HG02623 (cell line): Measurements from ENCODE around the gene STRN3.
A peak's percentile ranks its signal among the peaks of the same experiment; 100 is the strongest.
"Not testable (repeated sequence)": the region's sequence is repeated elsewhere in the genome, so short reads cannot be mapped to it uniquely, and the experiment has no call there.

Experiments
- ATAC-seq: cut with Tn5 transposase; IDR thresholded peaks from one replicate; pipeline ENCODE4 v1.9.1; 2021; ENCODE audit warnings: moderate library complexity; ENCODE audit not compliant: unreplicated experiment

The STRN3 gene

GRCh38 chr14:30972882-30973582 lies 53.1 kb downstream of the STRN3 start:
- ATAC-seq, result no peak

GRCh38 chr14:30972036-30972732 lies 54.0 kb downstream of the STRN3 start:
- ATAC-seq, result not testable (repeated sequence)

DNA sequence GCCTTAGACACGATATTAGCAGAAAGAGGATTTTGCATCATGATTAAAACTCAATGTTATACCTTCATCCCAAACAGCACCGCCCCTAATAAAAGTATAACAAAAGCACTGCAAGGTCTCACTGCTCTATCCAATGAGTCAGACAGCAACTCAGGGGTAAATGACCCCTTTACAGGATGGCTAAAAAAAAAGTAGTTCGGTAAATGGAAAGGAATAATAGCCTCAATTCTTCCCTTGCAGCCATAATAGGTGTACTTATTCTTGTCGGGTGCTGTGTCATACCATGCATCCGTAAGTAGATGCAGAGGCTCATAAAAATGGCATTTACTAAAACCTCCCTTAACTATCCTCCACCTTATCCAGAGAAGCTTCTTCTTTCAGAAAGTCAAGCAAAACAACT lies 54.6 kb downstream of the STRN3 start:
- no peak for ATAC-seq

GRCh38 chr14:30969796-30970195 lies 56.4 kb downstream of the STRN3 start:
- not testable (repeated sequence) for ATAC-seq

DNA sequence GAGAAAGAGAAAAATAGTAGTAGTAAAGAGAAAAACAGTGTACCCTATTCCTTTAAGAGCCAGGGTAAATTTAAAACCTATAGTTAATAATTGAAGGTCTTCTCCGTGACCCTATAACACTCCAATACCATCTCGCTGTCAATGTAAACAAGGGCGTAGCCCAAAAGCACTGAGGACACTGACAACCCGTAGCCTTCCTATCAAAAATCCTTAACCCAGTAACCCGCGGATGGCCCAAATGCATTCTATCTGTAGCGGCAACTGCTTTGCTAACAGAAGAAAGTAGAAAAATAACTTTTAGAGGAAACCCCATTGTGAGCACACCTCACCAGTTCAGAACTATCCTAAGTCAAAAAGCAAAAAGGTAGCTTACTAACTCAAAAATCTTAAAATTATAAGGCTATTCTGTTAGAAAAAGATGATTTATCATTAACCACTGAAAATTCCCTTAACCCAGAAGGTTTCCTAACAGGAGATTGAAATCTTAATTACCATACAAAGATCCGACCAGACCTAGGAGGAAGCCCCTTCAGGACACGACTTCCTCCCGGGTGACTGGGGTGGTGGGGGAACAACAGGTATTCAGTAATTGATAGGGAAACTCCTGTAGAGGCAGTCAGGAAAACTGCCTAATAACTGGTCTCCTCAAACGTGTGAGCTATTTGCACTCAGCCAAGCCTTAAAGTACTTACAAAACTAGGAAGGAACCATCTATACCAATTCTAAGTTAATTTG lies 58.6 kb downstream of the STRN3 start:
- not testable (repeated sequence) for ATAC-seq

- no peak for ATAC-seq
Measured at GRCh38 chr14:30966415-30967363, 59.5 kb downstream of the STRN3 start.

DNA sequence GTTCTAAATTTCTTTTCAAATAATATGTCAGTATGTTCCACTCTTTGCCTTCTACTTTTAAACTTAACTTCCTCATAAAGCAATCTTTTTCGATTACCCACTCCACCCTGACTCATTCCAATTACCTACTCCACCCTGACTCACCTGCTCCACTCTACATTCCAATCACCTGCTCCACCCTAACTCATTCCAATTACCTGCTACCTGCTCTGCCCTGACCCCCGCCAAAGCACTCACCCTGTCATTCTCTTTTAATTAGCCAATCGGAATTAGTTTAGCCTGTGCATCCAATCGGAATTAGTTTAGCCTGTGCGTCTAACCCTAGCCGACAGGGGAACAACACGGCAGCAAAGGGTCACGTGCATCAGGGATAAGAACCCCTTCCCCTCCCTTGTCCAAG lies 60.3 kb downstream of the STRN3 start:
- ATAC-seq, result not testable (repeated sequence)

DNA sequence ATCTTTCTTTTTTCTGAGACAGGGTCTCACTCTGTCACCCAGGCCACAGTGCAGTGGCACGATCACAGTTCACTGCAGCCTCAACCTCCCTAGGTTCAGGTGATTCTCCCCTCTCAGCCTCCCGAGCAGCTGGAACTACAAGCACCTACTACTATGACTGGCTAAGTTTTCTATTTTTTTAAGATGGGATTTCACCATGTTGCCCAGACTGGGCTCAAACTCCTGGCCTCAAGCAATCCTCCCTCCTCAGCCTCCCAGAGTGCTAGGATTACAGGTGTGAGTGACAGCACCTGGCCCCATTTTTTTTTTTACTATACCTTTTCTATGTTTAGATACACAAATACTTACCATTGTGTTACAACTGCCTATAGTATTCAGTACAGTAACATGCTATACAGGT lies 63.6 kb downstream of the STRN3 start:
- ATAC-seq, result not testable (repeated sequence)

DNA sequence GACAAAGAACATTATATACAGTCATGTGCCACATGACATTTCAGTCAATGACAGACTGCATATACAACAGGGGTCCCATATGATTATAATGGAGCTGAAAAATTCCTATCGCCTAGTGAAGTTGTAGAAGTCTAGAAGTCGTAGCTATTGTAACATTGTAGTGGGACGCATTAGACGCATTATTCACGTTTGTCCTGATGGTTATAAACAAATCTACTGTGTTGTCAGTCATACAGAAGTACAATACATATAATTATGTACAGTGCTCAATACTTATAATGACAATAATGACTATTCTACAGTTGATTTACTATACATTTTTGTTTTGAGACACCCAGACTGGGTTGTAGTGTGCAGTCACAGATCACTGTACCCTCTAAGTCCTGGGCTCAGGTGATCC lies 64.8 kb downstream of the STRN3 start:
- ATAC-seq, result no peak

DNA sequence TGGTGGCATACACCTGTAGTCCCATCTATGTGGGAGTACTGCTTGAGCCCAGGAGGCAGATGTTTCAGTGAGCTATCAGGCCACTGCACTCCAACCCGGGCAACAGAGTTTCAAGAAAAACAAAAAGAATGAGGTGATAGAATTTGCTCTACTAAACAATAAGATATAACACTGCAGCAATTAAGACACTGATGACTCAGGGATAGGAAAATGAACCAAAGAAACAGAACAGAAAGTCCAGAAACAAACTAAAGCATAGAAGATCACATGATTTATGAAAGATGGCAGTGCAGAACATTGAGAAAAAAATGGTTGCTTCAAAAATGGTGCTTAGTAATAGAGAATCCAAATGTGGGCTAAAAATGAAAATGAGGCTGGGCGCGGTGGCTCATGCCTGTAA lies 66.0 kb downstream of the STRN3 start:
- no peak for ATAC-seq

GRCh38 chr14:30958555-30959407 lies 67.4 kb downstream of the STRN3 start:
- no peak for ATAC-seq

DNA sequence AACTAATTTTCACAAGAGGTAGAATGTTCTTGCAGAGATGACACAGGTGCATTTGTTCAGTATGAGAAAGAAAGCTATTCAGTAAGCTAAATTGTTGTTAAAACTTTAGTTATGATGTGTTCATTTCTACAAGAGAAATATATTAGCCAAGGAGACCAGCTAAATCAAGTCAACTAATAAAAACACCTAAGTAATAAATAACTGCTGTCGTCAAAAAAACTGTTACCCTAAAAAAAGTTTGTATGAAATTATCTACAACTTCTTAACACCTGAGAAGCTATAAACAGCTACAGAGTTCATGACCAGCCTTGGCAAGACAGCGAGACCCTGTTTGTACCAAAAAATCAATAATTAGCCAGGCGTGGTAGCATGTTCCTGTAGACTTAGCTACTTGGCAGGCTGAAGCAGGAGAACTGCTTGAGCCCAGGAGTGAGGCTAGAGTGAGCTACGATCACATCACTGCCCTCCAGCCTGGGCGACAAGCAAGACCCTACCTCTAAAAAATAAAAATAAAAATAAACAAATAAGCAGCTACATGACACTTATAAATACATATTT lies 68.3 kb downstream of the STRN3 start:
- ATAC-seq, result peak; percentile 64

DNA sequence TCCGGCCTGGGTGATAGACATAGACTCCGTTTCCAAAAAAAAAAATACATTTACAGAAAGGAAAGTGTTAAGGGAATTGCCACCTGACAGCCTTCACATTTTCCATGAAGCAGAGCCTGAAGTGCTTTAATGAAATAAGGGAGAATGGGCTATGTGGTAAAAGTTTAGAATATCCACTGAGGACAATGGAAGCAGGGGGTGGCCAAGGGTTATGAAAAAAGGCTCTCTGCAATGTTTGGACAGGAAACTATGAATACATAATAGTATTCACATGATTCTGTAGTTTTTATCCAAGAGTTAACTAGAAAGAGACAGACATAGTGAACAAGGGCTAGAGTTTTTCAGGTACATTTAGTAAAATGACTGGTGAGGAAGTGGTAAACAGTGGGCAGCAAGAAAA lies 76.5 kb downstream of the STRN3 start:
- ATAC-seq, result no peak

- no peak for ATAC-seq
Measured at GRCh38 chr14:30943694-30944093, 82.5 kb downstream of the STRN3 start.

DNA sequence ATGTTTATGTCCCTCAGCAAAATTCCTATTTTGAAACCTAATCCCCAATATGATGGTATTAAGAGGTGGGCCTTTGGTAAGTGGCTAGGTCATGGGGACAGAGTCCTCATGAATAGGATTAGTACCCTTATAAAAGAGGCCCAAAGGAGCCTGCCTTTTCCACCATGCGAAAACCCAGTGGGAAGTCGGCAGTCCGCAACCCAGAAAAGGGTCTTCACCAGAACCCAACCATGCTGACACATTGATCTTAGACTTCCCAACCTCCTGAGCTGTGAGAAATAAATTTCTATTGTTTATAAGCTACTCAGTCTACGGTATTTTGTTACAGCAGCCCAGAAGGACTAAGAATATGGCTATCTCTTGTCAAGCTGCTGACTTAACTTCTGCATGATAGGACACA lies 85.3 kb downstream of the STRN3 start:
- ATAC-seq, result no peak

DNA sequence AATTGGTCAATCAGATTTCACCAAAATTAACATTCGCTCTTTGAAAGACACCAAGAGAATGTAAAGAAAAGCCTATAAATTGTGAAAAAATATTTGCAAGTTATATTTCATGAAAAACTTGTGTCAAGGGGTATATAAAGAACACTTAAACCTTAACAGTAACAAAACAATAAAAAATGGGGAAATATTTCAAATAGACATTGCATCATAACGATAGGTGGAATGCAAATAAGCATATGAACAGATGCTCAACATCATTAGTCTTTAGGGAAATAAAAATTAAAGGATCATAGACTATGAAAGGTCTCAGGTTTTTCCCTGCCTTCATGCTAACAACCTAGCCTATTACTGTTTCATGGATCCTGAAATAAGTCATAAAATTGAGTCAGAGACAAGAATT lies 87.6 kb downstream of the STRN3 start:
- ATAC-seq, result no peak

DNA sequence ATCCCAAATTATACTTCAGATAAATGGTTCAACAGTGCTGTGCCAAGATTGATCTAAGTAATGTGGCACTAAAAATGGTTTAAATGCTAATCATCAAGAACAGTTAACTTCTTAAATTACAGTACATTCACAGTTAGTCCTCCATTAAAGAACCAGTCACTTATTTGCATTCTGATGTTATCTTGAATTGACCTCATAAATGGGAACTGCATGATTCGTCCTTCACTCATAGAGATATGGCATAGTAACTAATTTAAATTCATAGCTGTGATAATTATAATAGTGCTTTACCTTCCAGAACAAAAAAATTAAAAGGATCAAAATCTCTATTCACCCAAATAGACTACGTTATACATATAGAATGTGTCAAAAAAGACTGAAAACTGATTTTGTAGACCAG lies 90.7 kb downstream of the STRN3 start:
- ATAC-seq, result no peak

GRCh38 chr14:30933937-30934336 lies 92.2 kb downstream of the STRN3 start:
- not testable (repeated sequence) for ATAC-seq

- ATAC-seq, result no peak
Measured at GRCh38 chr14:30928462-30928861, 97.7 kb downstream of the STRN3 start.

- no peak for ATAC-seq
Measured at GRCh38 chr14:30925254-30925653, 100.9 kb downstream of the STRN3 start.
